22Rv1 (cell line): ENCODE measurements around the gene RPL19.

Experiments
- ZFX ChIP-seq: fragments of 450-650 bp; IDR thresholded peaks from 2 replicates; pipeline ENCODE4 v1.6.1; 2017; ENCODE audit warnings: antibody characterized with exemption, borderline replicate concordance
- TF ChIP-seq, protein P1 (sequence below): fragments of 450-650 bp; IDR thresholded peaks from 2 replicates; pipeline ENCODE4 v1.5.1; 2017; ENCODE audit warnings: mild to moderate bottlenecking

DNA sequence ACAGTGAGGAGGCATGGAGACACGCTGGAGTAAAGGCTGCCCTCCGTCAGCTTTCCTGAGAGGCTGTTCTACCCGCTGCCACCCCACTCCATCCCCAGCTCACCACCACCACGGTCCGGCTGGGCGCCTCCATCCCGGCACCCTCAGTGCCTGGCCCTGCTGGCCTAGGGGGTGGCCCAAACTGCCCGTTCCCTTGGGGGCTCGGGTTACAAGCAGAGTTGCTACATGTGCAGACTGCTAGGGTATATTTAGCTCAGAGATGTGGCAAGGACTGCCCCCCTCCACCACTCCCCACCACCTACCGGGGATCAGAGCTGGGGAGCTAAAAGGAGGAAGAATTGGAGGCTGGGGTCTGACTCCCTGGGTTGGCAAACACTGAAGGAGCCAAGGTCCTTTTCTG is 6.7 kb upstream of the RPL19 start:
- TF ChIP-seq, protein P1, sequence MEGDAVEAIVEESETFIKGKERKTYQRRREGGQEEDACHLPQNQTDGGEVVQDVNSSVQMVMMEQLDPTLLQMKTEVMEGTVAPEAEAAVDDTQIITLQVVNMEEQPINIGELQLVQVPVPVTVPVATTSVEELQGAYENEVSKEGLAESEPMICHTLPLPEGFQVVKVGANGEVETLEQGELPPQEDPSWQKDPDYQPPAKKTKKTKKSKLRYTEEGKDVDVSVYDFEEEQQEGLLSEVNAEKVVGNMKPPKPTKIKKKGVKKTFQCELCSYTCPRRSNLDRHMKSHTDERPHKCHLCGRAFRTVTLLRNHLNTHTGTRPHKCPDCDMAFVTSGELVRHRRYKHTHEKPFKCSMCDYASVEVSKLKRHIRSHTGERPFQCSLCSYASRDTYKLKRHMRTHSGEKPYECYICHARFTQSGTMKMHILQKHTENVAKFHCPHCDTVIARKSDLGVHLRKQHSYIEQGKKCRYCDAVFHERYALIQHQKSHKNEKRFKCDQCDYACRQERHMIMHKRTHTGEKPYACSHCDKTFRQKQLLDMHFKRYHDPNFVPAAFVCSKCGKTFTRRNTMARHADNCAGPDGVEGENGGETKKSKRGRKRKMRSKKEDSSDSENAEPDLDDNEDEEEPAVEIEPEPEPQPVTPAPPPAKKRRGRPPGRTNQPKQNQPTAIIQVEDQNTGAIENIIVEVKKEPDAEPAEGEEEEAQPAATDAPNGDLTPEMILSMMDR, result no peak
- TF ChIP-seq ZFX, result no peak
